HepG2 (cell line): ENCODE results near the gene HPCAL1. TPM values are rescaled to one million over a fixed set of nuclear protein-coding genes. Genes with fewer than 3 reads are reported as not detected.

ENCODE experiments used
- ATF7 ChIP-seq, 2 experiments: fragments of 450-650 bp in 1 of 2; sonication (generic) in 1 of 2; formaldehyde crosslinking in 1 of 2; IDR thresholded peaks; 2 replicates each; pipeline versions ENCODE4 v1.4.0 to v1.6.1; 2016 to 2020; ENCODE audit warnings: antibody characterized with exemption in 1 of 2, mild to moderate bottlenecking in 1 of 2, missing genetic modification reagents in 1 of 2
- CERS6 ChIP-seq: sonication (generic); formaldehyde crosslinking; IDR thresholded peaks from 2 replicates; pipeline ENCODE4 v1.5.0; 2020; ENCODE audit warnings: missing genetic modification reagents
- ELF3 ChIP-seq: IDR thresholded peaks from 2 replicates; pipeline ENCODE4 v1.6.1; 2016; ENCODE audit warnings: missing genetic modification reagents, missing compliant biosample characterization
- FOXO1 ChIP-seq: sonication (generic); formaldehyde crosslinking; IDR thresholded peaks from 2 replicates; pipeline ENCODE4 v1.4.0; 2020; ENCODE audit warnings: missing genetic modification reagents
- MED1 ChIP-seq: sonication (generic); formaldehyde crosslinking; IDR thresholded peaks from 2 replicates; pipeline ENCODE4 v1.4.0; 2020; ENCODE audit warnings: missing genetic modification reagents
- MED8 ChIP-seq: sonication (generic); formaldehyde crosslinking; IDR thresholded peaks from 2 replicates; pipeline ENCODE4 v1.8.1; 2023; ENCODE audit warnings: mild to moderate bottlenecking, missing genetic modification reagents; ENCODE audit not compliant: insufficient replicate concordance
- MEF2D ChIP-seq: sonication (generic); formaldehyde crosslinking; IDR thresholded peaks from 2 replicates; pipeline ENCODE4 v1.5.1; 2020; ENCODE audit warnings: mild to moderate bottlenecking, missing genetic modification reagents
- PHF20 ChIP-seq: sonication (generic); formaldehyde crosslinking; IDR thresholded peaks from 2 replicates; pipeline ENCODE4 v1.5.0; 2020; ENCODE audit warnings: mild to moderate bottlenecking, missing genetic modification reagents
- PPARG ChIP-seq: conservative IDR thresholded peaks from 2 replicates; pipeline ENCODE4 v1.6.1; 2016; ENCODE audit warnings: missing biosample characterization, missing genetic modification reagents
- RORA ChIP-seq: sonication (generic); formaldehyde crosslinking; IDR thresholded peaks from 2 replicates; pipeline ENCODE4 v1.5.0; 2020; ENCODE audit warnings: mild to moderate bottlenecking, missing genetic modification reagents, moderate library complexity
- RXRA ChIP-seq: sonication (generic); formaldehyde crosslinking; IDR thresholded peaks from 2 replicates; pipeline ENCODE4 v1.5.1; 2020; ENCODE audit warnings: missing genetic modification reagents
- SOX5 ChIP-seq: IDR thresholded peaks from 2 replicates; pipeline ENCODE4 v1.6.1; 2016; ENCODE audit warnings: borderline replicate concordance
- YY1 ChIP-seq: IDR thresholded peaks from 2 replicates; pipeline ENCODE4 v1.6.1; 2011; ENCODE audit warnings: low read length, low read depth, moderate library complexity, mild to moderate bottlenecking; ENCODE audit not compliant: insufficient read depth, insufficient replicate concordance
- ZNF331 ChIP-seq: sonication (generic); formaldehyde crosslinking; IDR thresholded peaks from 2 replicates; pipeline ENCODE4 v1.4.0; 2020; ENCODE audit warnings: missing genetic modification reagents
- ZNF367 ChIP-seq: sonication (generic); formaldehyde crosslinking; IDR thresholded peaks from 2 replicates; pipeline ENCODE4 v1.4.0; 2020; ENCODE audit warnings: missing genetic modification reagents, borderline replicate concordance
- ZSCAN22 ChIP-seq: sonication (generic); formaldehyde crosslinking; IDR thresholded peaks from 2 replicates; pipeline ENCODE4 v1.4.0; 2020; ENCODE audit warnings: mild to moderate bottlenecking, missing genetic modification reagents
- ZSCAN30 ChIP-seq: sonication (generic); formaldehyde crosslinking; IDR thresholded peaks from 2 replicates; pipeline ENCODE4 v1.5.0; 2020; ENCODE audit warnings: mild to moderate bottlenecking, missing genetic modification reagents
- polyA plus RNA-seq, 8 experiments: library from polyadenylated mRNA; depleted of rRNA in 3 of 8; stranded (reverse) in 7 of 8; unstranded in 1 of 8; fragments of >200 nt; fragmentation: Illumina TruSeq in 4 of 8; extraction: Trizol in 4 of 8; gene quantifications; 2 replicates each; pipeline versions ENCODE4 v1.2.1 to v1.2.3, GENCODE V29; 2011 to 2016; ENCODE audit warnings: low read depth in 4 of 8, missing spikeins in 1 of 8, mixed read lengths in 1 of 8; ENCODE audit not compliant: insufficient read depth in 1 of 8
- total RNA-seq, 5 experiments: library from RNA; depleted of rRNA; stranded (reverse); fragments of >200 nt; fragmentation: Illumina TruSeq; extraction: Trizol; gene quantifications; 2 replicates each; pipeline ENCODE4 v1.2.3, GENCODE V29; 2016; ENCODE audit warnings: low read depth in 1 of 5
- TF ChIP-seq, protein P1 (sequence below): sonication (generic); formaldehyde crosslinking; IDR thresholded peaks from 2 replicates; pipeline ENCODE4 v1.4.0; 2020; ENCODE audit warnings: mild to moderate bottlenecking, low read depth, missing genetic modification reagents
- TF ChIP-seq, protein P2 (sequence below): sonication (generic); formaldehyde crosslinking; IDR thresholded peaks from 2 replicates; pipeline ENCODE4 v1.4.0; 2020; ENCODE audit warnings: missing genetic modification reagents
- TF ChIP-seq, protein P3 (sequence below): IDR thresholded peaks from 2 replicates; pipeline ENCODE4 v1.6.1; 2016; ENCODE audit warnings: missing genetic modification reagents, missing compliant biosample characterization
- TF ChIP-seq, protein P4 (sequence below): sonication (generic); formaldehyde crosslinking; IDR thresholded peaks from 2 replicates; pipeline ENCODE4 v1.4.0; 2020; ENCODE audit warnings: missing genetic modification reagents, borderline replicate concordance

HPCAL1 gene
- total and polyA plus RNA-seq, 2 of the 13 experiments (the other 11 are each of a cell fraction or from before 2014, with no cell fraction given): 29.5 to 29.9 TPM

DNA sequence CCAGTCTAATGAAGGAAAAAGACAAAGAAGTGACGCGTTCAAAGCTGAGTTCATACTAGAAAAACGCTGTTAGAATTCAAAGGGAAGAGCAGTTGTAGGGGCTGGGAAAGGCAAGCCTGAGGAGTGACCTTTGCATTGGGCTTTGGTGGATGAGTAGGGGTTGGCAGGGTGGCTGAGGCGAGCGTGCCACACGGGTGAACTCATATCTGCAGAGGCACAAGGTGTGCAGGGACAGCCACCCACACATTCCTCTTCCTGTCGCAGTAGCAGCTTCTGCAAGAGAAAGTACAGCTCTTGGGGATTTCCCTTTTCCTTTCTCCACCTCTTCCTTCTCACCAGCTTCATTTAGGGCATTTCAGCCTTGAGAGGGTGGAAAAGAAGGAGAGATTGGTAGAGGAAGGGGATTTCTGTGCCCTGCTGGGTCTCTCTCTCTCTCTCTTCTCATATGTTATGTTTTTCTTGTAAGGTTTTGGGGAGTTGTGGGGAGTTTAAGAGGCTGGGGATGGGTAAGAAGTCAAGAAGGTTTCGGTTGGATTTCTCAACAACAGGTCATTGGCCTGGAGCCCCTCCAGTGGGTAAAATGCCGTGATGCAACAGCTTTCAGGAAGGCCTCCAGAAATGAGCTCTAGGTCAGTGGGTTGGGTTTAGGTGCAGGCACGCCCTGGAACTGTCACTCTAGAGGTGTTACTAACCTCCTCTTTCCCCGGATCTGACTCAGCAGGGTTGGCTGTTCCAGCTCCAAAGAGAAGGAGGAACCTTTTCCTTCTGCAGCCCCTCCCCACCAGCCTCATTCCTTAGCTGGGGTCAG lies 105.3 kb downstream of the HPCAL1 start (continued):
- TF ChIP-seq, protein P1, sequence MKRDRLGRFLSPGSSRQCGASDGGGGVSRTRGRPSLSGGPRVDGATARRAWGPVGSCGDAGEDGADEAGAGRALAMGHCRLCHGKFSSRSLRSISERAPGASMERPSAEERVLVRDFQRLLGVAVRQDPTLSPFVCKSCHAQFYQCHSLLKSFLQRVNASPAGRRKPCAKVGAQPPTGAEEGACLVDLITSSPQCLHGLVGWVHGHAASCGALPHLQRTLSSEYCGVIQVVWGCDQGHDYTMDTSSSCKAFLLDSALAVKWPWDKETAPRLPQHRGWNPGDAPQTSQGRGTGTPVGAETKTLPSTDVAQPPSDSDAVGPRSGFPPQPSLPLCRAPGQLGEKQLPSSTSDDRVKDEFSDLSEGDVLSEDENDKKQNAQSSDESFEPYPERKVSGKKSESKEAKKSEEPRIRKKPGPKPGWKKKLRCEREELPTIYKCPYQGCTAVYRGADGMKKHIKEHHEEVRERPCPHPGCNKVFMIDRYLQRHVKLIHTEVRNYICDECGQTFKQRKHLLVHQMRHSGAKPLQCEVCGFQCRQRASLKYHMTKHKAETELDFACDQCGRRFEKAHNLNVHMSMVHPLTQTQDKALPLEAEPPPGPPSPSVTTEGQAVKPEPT (CRISPR knock-in tag): 0 out of 2 replicates have a peak, but pooled peaks have one; percentile 59
- 0 out of 2 replicates have a peak, but pooled peaks have one; percentile 31 for TF ChIP-seq ZSCAN22
- no peak for TF ChIP-seq MED8
- TF ChIP-seq YY1: peak; percentile 30
- TF ChIP-seq PHF20 (CRISPR knock-in tag): no peak
- TF ChIP-seq, protein P2, sequence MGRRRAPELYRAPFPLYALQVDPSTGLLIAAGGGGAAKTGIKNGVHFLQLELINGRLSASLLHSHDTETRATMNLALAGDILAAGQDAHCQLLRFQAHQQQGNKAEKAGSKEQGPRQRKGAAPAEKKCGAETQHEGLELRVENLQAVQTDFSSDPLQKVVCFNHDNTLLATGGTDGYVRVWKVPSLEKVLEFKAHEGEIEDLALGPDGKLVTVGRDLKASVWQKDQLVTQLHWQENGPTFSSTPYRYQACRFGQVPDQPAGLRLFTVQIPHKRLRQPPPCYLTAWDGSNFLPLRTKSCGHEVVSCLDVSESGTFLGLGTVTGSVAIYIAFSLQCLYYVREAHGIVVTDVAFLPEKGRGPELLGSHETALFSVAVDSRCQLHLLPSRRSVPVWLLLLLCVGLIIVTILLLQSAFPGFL: no peak
- TF ChIP-seq MED1 (CRISPR knock-in tag): peak; percentile 59
- TF ChIP-seq ZSCAN30: no peak
- TF ChIP-seq, protein P3, sequence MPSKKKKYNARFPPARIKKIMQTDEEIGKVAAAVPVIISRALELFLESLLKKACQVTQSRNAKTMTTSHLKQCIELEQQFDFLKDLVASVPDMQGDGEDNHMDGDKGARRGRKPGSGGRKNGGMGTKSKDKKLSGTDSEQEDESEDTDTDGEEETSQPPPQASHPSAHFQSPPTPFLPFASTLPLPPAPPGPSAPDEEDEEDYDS (CRISPR knock-in tag): peak; percentile 42; the same call in 1 of the 2 replicates
- no peak for TF ChIP-seq CERS6
- no peak for TF ChIP-seq ATF7 (IDR thresholded peaks at IDR 0.05)
- TF ChIP-seq ATF7 (CRISPR knock-in tag; IDR thresholded peaks at IDR 0.05): 0 out of 2 replicates have a peak, but pooled peaks have one; percentile 42
- TF ChIP-seq ZNF331: 0 out of 2 replicates have a peak, but pooled peaks have one; percentile 41
- no peak for TF ChIP-seq ZNF367 (CRISPR knock-in tag)
- TF ChIP-seq SOX5 (CRISPR knock-in tag): peak; percentile 32; the same call in 1 of the 2 replicates
- TF ChIP-seq, protein P4, sequence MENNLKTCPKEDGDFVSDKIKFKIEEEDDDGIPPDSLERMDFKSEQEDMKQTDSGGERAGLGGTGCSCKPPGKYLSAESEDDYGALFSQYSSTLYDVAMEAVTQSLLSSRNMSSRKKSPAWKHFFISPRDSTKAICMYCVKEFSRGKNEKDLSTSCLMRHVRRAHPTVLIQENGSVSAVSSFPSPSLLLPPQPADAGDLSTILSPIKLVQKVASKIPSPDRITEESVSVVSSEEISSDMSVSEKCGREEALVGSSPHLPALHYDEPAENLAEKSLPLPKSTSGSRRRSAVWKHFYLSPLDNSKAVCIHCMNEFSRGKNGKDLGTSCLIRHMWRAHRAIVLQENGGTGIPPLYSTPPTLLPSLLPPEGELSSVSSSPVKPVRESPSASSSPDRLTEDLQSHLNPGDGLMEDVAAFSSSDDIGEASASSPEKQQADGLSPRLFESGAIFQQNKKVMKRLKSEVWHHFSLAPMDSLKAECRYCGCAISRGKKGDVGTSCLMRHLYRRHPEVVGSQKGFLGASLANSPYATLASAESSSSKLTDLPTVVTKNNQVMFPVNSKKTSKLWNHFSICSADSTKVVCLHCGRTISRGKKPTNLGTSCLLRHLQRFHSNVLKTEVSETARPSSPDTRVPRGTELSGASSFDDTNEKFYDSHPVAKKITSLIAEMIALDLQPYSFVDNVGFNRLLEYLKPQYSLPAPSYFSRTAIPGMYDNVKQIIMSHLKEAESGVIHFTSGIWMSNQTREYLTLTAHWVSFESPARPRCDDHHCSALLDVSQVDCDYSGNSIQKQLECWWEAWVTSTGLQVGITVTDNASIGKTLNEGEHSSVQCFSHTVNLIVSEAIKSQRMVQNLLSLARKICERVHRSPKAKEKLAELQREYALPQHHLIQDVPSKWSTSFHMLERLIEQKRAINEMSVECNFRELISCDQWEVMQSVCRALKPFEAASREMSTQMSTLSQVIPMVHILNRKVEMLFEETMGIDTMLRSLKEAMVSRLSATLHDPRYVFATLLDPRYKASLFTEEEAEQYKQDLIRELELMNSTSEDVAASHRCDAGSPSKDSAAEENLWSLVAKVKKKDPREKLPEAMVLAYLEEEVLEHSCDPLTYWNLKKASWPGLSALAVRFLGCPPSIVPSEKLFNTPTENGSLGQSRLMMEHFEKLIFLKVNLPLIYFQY: peak; percentile 37; the same call in 1 of the 2 replicates
- TF ChIP-seq PPARG (CRISPR knock-in tag): 0 out of 2 replicates have a peak, but pooled peaks have one; percentile 22
- peak; percentile 81; the same call in 1 of the 2 replicates for TF ChIP-seq RXRA
- TF ChIP-seq ELF3 (CRISPR knock-in tag): peak; percentile 36; the same call in 1 of the 2 replicates
- TF ChIP-seq FOXO1 (CRISPR knock-in tag): peak; percentile 11; the same call in 1 of the 2 replicates
- no peak for TF ChIP-seq RORA
- no peak for TF ChIP-seq MEF2D (CRISPR knock-in tag)
